Vagina (tissue), 2 donors: ENCODE data around the gene CHPT1.

Experiments used
- POLR2A ChIP-seq, 2 donors: fragments of 450-650 bp; IDR thresholded peaks; one replicate each; pipeline ENCODE4 v1.6.1; 2017; ENCODE audit warnings: antibody characterized with exemption in 2 of 2, mild to moderate bottlenecking in 2 of 2, moderate library complexity in 2 of 2
- TF ChIP-seq, protein P1 (sequence below), 3 experiments: fragments of 450-650 bp in 2 of 3; fragments of 200-600 bp in 1 of 3; sonication (generic) in 1 of 3; IDR thresholded peaks; one replicate each; pipeline ENCODE4 v1.5.1; 2017 to 2019; ENCODE audit warnings: antibody characterized with exemption in 3 of 3, mild to moderate bottlenecking in 2 of 3, moderate library complexity in 2 of 3

DNA sequence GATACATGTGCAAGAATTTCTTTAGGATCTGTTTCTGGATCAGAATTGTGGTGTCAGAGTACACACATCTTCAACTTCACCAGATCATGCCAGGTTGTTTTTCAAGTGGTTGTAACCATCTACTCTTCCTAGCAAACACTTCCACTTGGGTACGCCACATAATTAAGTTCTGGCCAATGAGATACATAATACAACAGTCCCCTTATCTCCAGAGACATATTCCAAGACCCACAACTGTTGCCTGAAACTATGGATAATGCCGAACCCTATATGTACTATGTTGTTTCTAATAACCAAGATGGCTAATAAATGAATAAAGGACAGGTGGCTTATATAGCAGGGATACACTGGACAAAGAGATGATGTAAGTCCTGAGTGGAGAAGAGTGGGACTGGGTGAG, 2.5 kb upstream of the CHPT1 start:
- no peak for TF ChIP-seq POLR2A (IDR thresholded peaks at IDR 0.05)
- TF ChIP-seq, protein P1, sequence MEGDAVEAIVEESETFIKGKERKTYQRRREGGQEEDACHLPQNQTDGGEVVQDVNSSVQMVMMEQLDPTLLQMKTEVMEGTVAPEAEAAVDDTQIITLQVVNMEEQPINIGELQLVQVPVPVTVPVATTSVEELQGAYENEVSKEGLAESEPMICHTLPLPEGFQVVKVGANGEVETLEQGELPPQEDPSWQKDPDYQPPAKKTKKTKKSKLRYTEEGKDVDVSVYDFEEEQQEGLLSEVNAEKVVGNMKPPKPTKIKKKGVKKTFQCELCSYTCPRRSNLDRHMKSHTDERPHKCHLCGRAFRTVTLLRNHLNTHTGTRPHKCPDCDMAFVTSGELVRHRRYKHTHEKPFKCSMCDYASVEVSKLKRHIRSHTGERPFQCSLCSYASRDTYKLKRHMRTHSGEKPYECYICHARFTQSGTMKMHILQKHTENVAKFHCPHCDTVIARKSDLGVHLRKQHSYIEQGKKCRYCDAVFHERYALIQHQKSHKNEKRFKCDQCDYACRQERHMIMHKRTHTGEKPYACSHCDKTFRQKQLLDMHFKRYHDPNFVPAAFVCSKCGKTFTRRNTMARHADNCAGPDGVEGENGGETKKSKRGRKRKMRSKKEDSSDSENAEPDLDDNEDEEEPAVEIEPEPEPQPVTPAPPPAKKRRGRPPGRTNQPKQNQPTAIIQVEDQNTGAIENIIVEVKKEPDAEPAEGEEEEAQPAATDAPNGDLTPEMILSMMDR (IDR thresholded peaks at IDR 0.05): no peak
